Transverse colon (tissue), 4 donors: ENCODE results near the gene MSANTD2. TPM values are rescaled to one million over a fixed set of nuclear protein-coding genes. Genes with fewer than 3 reads are reported as not detected.

Experiments used
- DNase-seq: peaks from one replicate; pipeline ENCODE4 v3.0.0-alpha.2; 2019
- H3K27ac ChIP-seq, 4 donors: fragments of 200-600 bp; sonication (generic); 2 replicates each; pipeline ENCODE4 v1.5.1; 2016 to 2018; ENCODE audit warnings: inconsistent platforms in 4 of 4
- H3K27me3 ChIP-seq: fragments of 200-600 bp; sonication (generic); 2 replicates; pipeline ENCODE4 v1.5.1; 2017; ENCODE audit warnings: inconsistent platforms
- H3K36me3 ChIP-seq, 4 donors: fragments of 200-600 bp; sonication (generic); 2 replicates each; pipeline ENCODE4 v1.5.1; 2017 to 2019; ENCODE audit warnings: inconsistent platforms in 4 of 4
- H3K4me1 ChIP-seq, 4 donors: fragments of 200-600 bp; sonication (generic); 2 replicates each; pipeline ENCODE4 v1.5.1; 2017 to 2020; ENCODE audit warnings: inconsistent platforms in 4 of 4
- H3K4me3 ChIP-seq, 4 donors: fragments of 200-600 bp; sonication (generic); 1 replicate in 1 of 4; 2 replicates in 3 of 4; pipeline versions ENCODE4 v1.5.1 to v1.6.1; 2017 to 2019; ENCODE audit warnings: inconsistent platforms in 4 of 4
- H3K9me3 ChIP-seq, 2 donors: fragments of 200-600 bp; sonication (generic); 2 replicates each; pipeline ENCODE4 v1.5.1; 2017 to 2019; ENCODE audit warnings: inconsistent platforms in 2 of 2
- EP300 ChIP-seq: sonication (generic); formaldehyde crosslinking; IDR thresholded peaks from one replicate; pipeline ENCODE4 v1.6.1; 2017; ENCODE audit warnings: antibody characterized with exemption, low read depth
- POLR2A ChIP-seq: fragments of 450-650 bp; IDR thresholded peaks from one replicate; pipeline ENCODE4 v1.6.1; 2016; ENCODE audit warnings: antibody characterized with exemption, mild to moderate bottlenecking, moderate library complexity
- POLR2AphosphoS5 ChIP-seq, 3 donors: sonication (generic); formaldehyde crosslinking; IDR thresholded peaks; one replicate each; pipeline ENCODE4 v1.6.1; 2016; ENCODE audit warnings: antibody characterized with exemption in 3 of 3
- WGBS, 2 donors: methylation state at CpG; one replicate each; pipeline ENCODE4 v1.1.5; 2018; ENCODE audit warnings: low coverage in 1 of 2; 5-methylcytosine and 5-hydroxymethylcytosine counted together
- in situ Hi-C, 4 donors: fragments of 200-750 bp; cut with MboI; loops; one replicate each; pipeline versions ENCODE4 v1.15.0 to v1.15.1; 2017; ENCODE audit warnings: low sequenced_read_pairs in 3 of 4, low pct_ligation_motif_present in 1 of 4, low pct_unique_long_range_greater_than_20kb in 1 of 4
- intact Hi-C: fragments of 100-400 bp; cut with DNase I; formaldehyde crosslinking; loops from one replicate; pipeline ENCODE4 v1.15.1; 2023; ENCODE audit warnings: low total_unique reads
- total RNA-seq, 4 donors: library from RNA; depleted of rRNA; stranded (reverse); fragments of >200 nt; gene quantifications; one replicate each; pipeline ENCODE4 v1.1.0, GENCODE V29; 2016
- TF ChIP-seq, protein P1 (sequence below), 5 experiments: fragments of 200-600 bp in 3 of 5; fragments of 450-650 bp in 2 of 5; sonication (generic) in 3 of 5; IDR thresholded peaks; 1 replicate in 2 of 5; 2 replicates in 3 of 5; pipeline ENCODE4 v1.5.1; 2016 to 2017; ENCODE audit warnings: antibody characterized with exemption in 5 of 5, inconsistent platforms in 3 of 5, mild to moderate bottlenecking in 2 of 5, moderate library complexity in 1 of 5

The MSANTD2 gene
- total RNA-seq, 4 donors from 2014 or later, result 8.1 to 40.0 (median 15.1) TPM

DNA sequence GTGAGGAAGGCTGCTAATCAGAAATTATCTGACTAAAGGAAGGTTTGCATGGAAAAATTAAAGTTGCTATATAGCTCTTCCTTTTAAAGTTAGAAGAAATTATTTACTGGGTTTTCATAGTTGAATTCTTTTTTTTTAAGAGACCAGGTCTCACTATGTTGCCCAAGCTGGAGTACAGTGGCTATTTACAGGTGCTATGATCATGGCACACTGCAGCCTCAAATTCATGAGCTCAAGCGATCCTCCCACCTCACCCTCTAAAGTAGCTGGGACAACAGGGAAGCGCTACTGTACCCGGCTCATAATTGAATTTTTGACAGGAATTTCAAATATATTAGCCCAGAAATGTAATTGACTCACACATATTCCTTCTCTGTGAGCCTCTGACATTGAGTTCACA, 3.9 kb downstream of the MSANTD2 start:
- no peak for TF ChIP-seq EP300
- TF ChIP-seq POLR2A, result no peak
- TF ChIP-seq, protein P1, sequence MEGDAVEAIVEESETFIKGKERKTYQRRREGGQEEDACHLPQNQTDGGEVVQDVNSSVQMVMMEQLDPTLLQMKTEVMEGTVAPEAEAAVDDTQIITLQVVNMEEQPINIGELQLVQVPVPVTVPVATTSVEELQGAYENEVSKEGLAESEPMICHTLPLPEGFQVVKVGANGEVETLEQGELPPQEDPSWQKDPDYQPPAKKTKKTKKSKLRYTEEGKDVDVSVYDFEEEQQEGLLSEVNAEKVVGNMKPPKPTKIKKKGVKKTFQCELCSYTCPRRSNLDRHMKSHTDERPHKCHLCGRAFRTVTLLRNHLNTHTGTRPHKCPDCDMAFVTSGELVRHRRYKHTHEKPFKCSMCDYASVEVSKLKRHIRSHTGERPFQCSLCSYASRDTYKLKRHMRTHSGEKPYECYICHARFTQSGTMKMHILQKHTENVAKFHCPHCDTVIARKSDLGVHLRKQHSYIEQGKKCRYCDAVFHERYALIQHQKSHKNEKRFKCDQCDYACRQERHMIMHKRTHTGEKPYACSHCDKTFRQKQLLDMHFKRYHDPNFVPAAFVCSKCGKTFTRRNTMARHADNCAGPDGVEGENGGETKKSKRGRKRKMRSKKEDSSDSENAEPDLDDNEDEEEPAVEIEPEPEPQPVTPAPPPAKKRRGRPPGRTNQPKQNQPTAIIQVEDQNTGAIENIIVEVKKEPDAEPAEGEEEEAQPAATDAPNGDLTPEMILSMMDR (IDR thresholded peaks at IDR 0.05), result no peak
- TF ChIP-seq POLR2AphosphoS5 (IDR thresholded peaks at IDR 0.05), result no peak
- H3K36me3 ChIP-seq, result no peaks in the 10 kb centered on the region
- H3K4me1 ChIP-seq, result peaks cover 5 to 30% (median 20%) of the 10 kb centered on the region in 4 donors
- no peaks in the 10 kb centered on the region for H3K27me3 ChIP-seq
- no peaks in the 10 kb centered on the region for H3K9me3 ChIP-seq
- no peak for DNase-seq
- intact Hi-C loops (loop anchor here (5.0 kb wide), 1 partner anchor 701 kb away; the partner anchor contains the start of gene FEZ1), in situ Hi-C loops (no loop called here)
- H3K27ac ChIP-seq, result no peak overlapping the region
- H3K4me3 ChIP-seq, result no peak overlapping the region
- 90 to 100% methylated on average over 3 of the region's 3 CpGs for WGBS, 2 donors

DNA sequence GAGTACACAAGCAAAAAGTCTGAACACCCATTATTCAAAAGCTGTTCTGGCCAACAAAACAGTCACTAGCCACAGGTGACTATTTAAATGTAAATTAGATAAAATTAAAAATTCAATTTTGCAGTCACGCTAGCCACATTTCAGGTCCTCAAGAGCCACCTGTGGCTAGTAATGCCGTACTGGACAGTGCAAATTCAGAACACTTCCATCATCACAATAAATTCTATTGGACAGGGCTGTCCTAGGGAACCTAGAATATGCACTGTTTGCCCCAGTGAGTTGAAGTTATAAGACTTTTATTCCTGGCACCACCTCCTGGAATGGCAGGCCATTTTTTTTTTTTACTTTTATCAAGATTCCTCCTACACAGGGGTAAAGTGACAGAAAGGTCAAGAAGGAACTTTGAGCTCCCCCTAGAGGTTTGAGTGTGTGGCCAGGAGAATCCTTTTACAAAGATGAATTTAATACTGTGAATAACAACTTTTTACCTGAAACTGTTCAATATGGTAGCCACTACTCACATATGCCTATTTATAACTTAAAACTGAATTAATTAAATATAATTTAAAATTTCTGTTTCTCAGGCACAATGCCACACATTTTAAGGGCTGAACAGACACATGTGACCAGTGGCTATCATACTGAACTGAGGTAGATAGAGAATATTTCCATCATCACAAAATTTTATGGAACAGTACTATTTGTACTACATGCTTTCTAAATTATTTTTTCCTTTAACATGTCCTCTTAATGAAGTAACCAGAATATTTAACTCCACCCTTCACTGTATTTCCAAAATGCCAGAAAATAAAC, 6.5 kb downstream of the MSANTD2 start:
- in situ Hi-C loops, result no loop called here
- H3K27me3 ChIP-seq, result no peaks in the 10 kb centered on the region
- 83 to 86% methylated on average over 2 of the region's 2 CpGs for WGBS, 2 donors
- no peak overlapping the region for H3K27ac ChIP-seq
- TF ChIP-seq, protein P1 (IDR thresholded peaks at IDR 0.05), result peak; percentile 42 to 70 (median 65)
- no peak for TF ChIP-seq POLR2A
- H3K4me3 ChIP-seq, result no peak overlapping the region
- H3K36me3 ChIP-seq, result no peaks in the 10 kb centered on the region
- peaks cover 3 to 19% (median 6%) of the 10 kb centered on the region in 4 donors for H3K4me1 ChIP-seq
- intact Hi-C loops, result no loop called here
- no peaks in the 10 kb centered on the region for H3K9me3 ChIP-seq
- peak; percentile 16 for DNase-seq

DNA sequence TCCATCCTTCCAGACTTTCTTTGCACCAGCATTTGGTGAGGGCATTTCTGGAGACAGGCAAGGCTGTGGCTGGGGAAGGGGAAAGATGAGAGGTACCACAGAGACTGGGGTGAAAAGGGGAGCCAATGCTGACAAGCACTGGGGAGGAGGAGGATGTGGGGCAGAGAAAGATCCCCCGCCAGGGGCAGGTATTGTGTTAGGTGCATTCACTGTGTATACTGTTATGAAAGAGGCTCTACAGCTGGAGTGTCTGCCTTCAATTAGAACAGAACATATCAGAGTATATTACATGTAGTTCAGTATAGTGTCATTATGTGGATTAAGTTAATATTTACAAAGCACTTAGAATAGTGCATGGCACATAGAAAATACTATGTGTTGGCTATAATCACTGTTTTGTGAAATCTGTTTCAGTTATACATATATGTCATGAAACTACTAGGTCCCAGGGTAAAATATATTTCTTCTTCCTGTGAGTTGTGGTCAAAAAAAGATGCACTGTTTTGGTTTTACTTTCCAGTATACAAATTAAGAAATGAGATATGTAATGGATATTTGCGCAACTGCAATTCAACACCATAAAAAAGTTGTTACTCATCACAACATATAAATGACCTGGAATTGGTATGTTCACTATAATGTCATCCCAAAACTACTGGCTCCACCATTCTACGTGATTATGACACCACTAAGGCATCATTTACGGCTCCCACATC, 8.4 kb downstream of the MSANTD2 start:
- Histone ChIP-seq H3K9me3 (no peaks in the 10 kb centered on the region), H3K27ac (no peak overlapping the region), H3K36me3 (no peaks in the 10 kb centered on the region), H3K4me3 (no peak overlapping the region), H3K4me1 (peaks cover 0 to 7% (median 1%) of the 10 kb centered on the region in 4 donors), H3K27me3 (no peaks in the 10 kb centered on the region)
- intact Hi-C loops, result no loop called here
- TF ChIP-seq, protein P1 (IDR thresholded peaks at IDR 0.05), result no peak
- TF ChIP-seq EP300, result no peak
- TF ChIP-seq POLR2AphosphoS5 (IDR thresholded peaks at IDR 0.05), result no peak
- no peak for TF ChIP-seq POLR2A
- in situ Hi-C loops, result no loop called here
- WGBS, 2 donors, result 84% methylated on average over 3 to 4 of the region's 4 CpGs
- no peak for DNase-seq

DNA sequence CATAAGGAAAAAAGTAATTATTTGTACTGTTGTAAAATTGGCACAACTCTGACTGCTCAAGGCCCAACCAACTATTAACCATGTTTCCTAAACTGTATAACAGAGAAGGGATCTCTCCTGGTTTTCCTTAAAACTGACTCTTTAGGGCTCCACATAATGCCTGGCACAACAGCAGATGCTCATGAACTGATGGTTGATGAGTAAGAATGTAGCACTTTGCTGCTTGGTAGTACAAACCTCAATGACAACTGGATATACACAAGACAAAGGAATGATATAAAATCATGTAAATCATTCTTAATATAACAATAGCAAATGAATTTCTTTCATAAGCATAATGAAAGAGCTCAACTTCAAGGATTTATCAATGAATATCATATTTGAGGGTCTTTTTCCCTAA, 11.7 kb downstream of the MSANTD2 start:
- DNase-seq, result no peak
- Histone ChIP-seq H3K36me3 (no peaks in the 10 kb centered on the region), H3K27ac (no peak overlapping the region), H3K9me3 (no peaks in the 10 kb centered on the region), H3K4me1 (peaks cover 0 to 9% (median under 1%) of the 10 kb centered on the region in 4 donors), H3K4me3 (no peak overlapping the region), H3K27me3 (no peaks in the 10 kb centered on the region)
- TF ChIP-seq POLR2A (no peak), POLR2AphosphoS5 (IDR thresholded peaks at IDR 0.05) (no peak), EP300 (no peak)
- TF ChIP-seq, protein P1 (IDR thresholded peaks at IDR 0.05), result no peak
- in situ Hi-C loops (no loop called here), intact Hi-C loops (no loop called here)
